Stimulated activated CD8-positive, alpha-beta memory T cell treated with anti-CD3 and anti-CD28 coated beads, Interleukin-15, amount 100 ng/mL, for 1 hour (primary cell): Measurements from ENCODE around the gene SCO1.
A peak's percentile ranks its signal among the peaks of the same experiment; 100 is the strongest.
"Not testable (repeated sequence)": the region's sequence is repeated elsewhere in the genome, so short reads cannot be mapped to it uniquely, and the experiment has no call there.

Source experiments
- DNase-seq: peaks from one replicate; pipeline ENCODE4 v3.0.0-alpha.2; 2020; ENCODE audit warnings: low read depth

Gene SCO1

GRCh38 chr17:10697092-10698081 is at the start of gene SCO1, which contains the start of gene ADPRM:
SCO1 (minus strand) TSS chr17:10697533; CDS start chr17:10697507, 26 bp downstream.
ADPRM (plus strand) TSS chr17:10697594; CDS start chr17:10704927, 7,333 bp downstream.
- peak; percentile 87 for DNase-seq

- DNase-seq = no peak
Measured at GRCh38 chr17:10745231-10745630, 47.9 kb upstream of the SCO1 start.

DNA sequence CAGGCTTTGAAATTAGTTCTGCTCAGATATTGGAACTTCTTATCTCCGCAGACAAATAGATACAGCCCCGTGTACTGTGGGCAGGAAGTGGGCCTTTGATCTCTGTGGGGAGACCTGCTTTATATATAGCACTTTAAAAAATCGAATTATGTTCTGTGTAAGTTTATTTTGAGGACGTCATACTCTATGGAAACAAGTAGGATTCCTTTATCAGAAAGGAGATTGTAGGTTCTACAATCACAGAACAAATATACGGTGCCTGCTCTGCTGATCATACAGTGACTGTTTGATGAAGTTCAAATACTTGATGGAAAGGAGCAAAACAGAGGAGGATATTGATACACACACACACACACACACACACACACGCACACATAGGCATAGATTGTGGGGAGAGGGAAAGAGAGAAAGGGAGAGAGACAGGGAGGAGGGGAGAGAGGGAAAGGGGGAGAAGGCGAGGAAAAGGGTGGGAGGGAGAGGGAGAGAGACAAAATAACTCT is 47.2 kb upstream of the SCO1 start:
- no peak for DNase-seq

DNA sequence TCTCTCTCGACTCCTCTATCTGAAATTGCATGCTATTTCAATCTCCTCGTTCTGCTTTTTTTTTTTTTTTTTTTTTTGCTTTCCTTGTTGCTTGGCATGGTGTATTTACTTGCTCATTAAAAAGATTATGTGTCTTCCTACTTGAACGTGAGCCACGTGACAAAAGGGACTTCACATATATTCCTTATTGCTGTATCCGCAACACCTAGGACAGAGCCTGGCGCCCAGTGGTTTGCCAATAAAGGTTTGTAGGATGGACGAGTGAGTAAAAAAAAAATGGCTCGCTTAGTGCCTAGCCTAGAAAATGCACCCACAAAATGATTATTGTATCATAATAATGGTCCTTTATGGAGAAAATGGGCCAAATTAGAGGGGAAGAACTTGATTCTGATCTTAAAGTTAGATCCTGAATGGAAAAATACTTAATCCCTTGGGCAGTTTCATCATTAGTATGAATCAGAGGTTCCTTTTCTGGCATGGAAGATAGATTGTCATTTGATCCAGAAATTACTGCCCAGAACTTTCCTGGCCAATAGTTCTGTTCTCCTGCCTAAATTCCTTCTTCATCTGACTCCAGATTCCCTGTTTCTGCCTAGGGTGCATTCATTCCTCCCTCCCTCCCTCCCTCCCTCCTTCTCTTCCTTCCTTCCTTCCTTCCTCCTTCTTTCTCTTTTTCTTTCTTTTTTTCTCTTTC is 46.1 kb upstream of the SCO1 start:
- no peak for DNase-seq

- DNase-seq = no peak
Measured at GRCh38 chr17:10742431-10742830, 45.1 kb upstream of the SCO1 start.

- no peak for DNase-seq
Measured at GRCh38 chr17:10741416-10742135, 44.2 kb upstream of the SCO1 start.

- no peak for DNase-seq
Measured at GRCh38 chr17:10739386-10739785, 42.1 kb upstream of the SCO1 start.

- no peak for DNase-seq
Measured at GRCh38 chr17:10738521-10739258, 41.4 kb upstream of the SCO1 start.

DNA sequence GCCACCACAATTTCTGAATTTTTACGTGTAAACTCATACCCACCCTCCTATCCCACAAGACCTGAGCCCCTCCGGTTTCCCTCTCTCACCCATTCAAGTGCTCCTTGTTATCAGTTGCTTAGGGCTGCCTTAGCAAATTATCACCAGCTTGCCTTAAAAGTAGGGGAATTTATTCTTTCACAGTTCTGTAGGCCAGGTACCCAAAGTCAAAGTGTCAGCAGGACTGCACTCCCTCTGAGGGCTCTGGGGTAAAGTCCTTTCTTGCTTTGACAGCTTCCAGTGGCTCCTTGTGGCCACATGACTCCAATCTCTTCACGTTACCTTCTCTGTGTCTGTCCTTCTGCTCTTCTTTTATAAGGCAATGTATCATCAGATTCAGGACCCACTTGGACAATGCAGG is 40.4 kb upstream of the SCO1 start:
- no peak for DNase-seq

GRCh38 chr17:10737168-10737622 is 39.9 kb upstream of the SCO1 start:
- no peak for DNase-seq

DNA sequence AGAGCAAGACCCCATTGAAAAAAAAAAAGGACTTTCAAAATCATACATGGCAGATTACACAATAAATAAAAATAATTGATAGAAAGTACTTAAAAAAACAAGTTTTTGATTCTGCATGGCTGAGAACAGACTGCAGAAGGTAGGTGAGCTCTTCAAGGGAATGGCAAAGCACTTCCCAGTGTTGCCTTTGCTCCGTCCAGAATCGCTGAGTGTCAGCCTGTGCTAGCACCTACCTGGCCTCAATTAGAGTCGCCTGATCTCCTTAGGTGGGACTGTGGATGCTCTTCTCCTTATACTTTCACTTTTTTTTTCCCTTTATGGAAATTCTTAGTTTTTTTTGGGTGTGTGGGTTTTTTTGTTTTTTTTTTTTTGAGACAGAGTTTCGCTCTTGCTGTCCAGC is 38.5 kb upstream of the SCO1 start:
- no peak for DNase-seq

- no peak for DNase-seq
Measured at GRCh38 chr17:10735251-10735650, 37.9 kb upstream of the SCO1 start.

DNA sequence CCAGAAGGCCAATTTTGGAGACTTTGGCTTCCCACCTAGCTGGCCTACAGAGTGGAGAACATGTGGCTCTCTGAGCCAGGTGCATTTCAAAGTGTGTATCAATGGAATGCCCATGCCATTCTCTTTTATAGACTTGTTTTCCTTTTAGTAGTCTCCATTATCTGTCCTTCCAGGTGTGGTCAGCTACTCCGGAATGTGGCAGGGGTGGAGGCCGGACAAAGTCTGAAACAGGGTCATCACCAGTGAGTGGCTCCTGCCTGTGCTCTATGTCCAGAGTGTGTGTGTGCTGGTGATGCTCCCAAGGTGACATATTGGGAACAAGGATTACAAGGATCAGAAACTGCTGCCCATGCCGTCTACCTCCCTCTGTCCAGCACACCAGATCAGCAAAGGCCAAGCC is 36.3 kb upstream of the SCO1 start:
- no peak for DNase-seq

GRCh38 chr17:10732121-10732520 is 34.8 kb upstream of the SCO1 start:
- not testable (repeated sequence) for DNase-seq

- no peak for DNase-seq
Measured at GRCh38 chr17:10731408-10731879, 34.1 kb upstream of the SCO1 start.

DNA sequence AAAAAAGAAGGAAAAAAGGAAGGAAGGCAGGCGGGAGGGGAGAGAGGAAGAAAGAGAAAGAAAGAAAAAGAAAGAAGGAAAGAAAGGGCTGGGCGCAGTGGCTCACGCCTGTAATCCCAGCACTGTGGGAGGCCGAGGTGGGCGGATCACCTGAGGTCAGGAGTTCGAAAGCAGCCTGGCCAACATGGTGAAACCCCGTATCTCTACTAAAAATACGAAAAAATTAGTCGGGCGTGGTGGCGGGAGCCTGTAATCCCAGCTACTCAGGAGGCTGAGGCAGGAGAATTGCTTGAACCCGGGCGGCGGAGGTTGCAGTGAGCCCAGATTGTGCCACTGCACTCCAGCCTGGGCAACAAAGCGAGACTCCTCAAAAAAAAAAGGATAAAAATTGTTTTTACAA is 32.9 kb upstream of the SCO1 start:
- not testable (repeated sequence) for DNase-seq

- peak; percentile 4 for DNase-seq
Measured at GRCh38 chr17:10729334-10730193, 32.2 kb upstream of the SCO1 start, which contains the start of gene TMEM220. TMEM220 (minus strand) TSS chr17:10730023; CDS start chr17:10729851, 172 bp downstream.

GRCh38 chr17:10728331-10728892 is 31.1 kb upstream of the SCO1 start:
- no peak for DNase-seq

DNA sequence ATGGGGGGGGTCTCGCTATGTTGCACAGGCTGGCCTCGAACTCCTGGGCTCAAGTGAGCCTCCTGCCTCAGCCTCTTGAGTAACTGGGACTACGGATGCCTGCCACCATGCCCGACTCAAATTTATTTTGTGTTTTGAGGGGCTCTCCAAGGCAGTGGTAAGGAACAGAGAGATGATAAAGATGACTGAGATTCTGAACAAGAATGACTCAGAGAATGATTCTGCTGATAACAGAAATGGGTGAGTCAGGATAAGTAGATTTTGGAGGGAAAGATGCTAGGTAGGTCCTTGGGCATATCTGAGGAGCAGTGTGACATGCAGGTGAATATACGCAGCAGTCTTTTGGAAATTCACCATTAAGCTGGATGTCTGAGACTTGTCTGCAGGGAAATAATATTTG is 29.9 kb upstream of the SCO1 start:
- no peak for DNase-seq

DNA sequence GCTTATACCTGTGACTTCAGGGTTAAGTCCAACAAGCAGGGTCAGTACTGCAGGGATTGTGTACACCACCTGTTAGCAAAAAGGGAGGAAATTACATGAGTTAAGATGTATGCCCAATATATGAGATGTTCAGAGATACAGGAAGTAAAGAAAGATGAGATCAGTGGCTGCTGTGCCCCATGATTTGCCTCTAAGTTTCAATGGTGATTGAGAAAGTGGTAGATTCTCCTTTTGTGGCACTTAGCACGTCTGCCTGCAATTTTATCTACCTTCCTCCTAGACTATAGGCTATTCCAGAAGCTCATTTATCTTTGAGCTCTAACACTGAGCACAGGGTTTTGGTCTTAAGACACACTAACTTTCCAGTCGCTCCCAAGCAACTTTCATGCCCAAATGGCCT is 28.9 kb upstream of the SCO1 start:
- DNase-seq = no peak
